ENCODE measurements around the gene S1PR4.
"Not testable (repeated sequence)": the region's sequence is repeated elsewhere in the genome, so short reads cannot be mapped to it uniquely, and the experiment has no call there.

Gene S1PR4

DNA sequence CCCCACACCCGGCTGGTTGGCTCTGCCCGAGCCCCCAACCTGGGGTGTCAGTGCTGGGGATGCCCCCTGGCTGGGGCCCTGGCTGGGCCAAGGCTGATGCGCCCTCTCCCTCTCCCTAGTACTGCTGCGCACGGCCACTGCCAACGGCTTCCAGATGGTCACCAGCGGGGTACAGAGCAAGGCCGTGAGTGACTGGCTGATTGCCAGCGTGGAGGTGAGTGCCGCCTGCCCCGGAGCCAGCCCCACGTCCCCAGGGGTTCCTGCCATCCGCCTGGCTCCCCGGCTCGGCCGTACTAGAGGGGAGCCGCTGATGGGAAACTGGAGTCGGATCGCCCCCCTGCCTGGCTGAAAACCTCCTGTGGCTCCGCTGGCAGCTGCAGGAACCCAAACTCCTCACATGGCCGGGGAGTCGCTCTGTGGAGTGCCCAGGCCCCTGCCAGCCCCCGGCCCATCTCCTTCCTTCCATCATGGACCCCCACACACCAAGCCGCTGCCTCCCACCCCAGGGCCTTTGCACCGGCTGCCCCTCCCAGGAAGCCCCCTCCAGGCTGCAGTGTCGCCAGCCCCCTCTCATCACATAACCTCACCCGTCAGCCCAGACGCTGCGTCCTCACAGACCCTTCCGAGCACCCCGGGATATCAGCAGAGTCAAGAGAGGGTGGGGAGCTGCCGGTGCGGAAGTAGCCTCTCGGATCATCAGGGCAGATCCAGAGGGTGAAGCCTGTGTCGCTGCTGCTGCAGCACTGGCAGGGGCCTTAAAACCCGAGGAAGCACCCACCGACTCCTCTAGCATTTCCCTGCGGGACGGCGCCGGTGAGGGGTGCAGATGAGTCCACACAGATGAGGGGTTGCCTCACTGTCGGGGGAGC lies 17.7 kb downstream of the S1PR4 start:
- no peak for DNase-seq (ENCODE audit: low read depth)

- DNase-seq (ENCODE audit: low read depth) = no peak
Observed at GRCh38 chr19:3196933-3197205, 18.3 kb downstream of the S1PR4 start.

DNA sequence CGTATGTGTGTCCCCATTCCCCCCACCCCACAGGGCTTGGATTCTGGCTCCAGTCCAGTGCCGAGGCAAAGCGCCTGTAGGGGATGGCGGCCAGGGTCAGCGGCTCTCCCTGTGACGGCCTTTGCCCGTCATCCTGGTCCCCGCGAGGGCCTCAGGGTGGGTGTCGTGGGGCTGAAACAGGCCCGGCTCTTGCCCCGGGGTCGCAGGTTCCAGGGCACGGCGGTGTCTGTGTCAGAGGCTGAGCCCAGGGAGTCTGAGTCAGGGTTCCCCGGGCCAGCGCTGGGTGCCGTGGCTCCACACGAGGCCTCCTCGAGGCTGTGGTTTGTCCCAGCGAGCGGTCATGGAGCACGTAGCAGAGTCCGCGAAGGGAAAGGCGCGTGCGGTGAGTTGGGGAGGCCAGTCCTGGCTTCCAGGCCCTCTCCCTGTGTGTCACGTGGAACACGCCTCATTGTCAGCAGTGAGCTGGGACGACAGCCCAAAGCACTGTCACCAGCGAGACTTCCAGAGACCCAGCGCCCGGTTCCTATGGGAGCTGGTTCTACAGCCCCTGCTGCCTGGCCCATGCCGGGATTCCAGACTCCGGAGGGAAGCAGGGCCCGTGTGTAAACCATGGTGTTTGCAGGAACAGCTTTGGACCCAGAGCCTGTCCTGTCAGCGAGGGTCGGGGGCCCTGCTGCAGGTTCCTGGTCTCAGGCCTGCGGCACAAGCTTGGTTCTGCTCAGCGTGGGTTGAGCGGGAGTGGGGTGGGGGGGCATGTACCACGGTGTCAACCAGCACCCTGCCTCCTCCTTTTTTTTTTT lies 20.5 kb downstream of the S1PR4 start:
- no peak for DNase-seq (ENCODE audit: low read depth)

DNA sequence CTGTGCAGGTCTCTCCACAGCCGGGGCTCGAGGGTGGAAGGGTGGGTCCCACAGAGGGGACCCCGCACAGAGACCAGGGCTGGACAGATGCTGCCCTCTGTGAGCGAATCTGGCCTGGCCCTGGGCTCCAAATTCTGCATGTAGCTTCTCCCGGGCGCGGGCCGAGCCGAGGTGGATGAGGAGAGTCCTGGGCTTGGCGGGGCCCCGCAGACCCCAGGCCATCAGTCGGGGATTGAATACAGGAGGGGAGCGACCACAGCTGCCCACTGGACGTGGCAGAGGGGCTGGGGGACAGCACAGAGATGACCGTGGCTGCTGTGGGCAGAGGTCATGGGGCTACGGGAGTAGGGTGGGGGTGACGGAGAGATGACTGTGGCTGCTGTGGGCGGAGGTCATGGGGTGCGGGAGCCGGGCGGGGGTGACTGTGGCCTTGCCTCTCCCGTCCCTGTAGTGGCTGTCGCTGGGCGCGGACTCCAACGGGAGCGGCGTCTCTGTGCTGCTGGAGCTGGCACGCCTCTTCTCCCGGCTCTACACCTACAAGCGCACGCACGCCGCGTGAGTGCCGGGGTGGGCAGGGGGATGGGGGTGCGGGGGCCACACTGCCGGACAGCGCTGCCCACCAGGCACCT lies 22.6 kb downstream of the S1PR4 start:
- no peak for DNase-seq (ENCODE audit: low read depth)

DNA sequence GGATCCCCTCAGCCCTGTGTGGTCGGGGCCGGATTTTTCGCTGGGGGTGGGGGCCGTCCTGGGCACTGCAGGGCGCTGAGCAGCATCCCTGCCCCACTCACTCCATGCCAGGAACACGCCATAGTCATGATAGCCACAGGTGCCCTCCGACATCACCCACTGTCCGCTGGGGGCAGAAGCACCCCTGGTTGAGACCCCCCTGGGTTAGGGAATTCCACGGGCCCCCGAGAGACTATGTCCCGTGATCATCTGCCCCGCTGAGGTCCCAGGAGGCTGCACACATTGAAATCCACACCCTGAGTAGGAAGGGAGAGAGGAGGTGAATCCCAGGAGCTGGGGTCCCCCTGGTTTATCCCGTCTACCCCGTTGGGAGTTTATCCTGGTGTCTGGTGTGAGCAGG lies 23.3 kb downstream of the S1PR4 start:
- no peak for DNase-seq (ENCODE audit: low read depth)

DNA sequence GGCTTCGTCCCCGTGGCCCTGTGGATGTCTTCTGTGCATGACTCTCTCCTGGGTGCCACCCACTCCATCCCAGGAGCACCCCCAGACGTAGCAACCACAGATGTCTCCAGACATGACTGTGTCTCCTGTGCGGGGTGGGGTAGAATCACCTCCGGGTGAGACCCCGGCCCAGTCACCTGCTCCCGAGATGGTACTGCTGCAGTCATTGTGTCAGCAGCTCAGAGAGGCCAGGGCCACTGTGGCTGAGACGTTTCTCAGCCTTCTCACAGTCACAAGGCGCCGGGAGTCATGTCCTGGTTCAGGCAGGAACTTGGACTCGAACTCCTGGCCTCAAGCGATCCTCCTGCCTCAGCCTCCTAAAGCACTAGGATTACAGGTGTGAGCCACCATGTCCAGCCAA lies 23.8 kb downstream of the S1PR4 start:
- DNase-seq (ENCODE audit: low read depth) = no peak

DNA sequence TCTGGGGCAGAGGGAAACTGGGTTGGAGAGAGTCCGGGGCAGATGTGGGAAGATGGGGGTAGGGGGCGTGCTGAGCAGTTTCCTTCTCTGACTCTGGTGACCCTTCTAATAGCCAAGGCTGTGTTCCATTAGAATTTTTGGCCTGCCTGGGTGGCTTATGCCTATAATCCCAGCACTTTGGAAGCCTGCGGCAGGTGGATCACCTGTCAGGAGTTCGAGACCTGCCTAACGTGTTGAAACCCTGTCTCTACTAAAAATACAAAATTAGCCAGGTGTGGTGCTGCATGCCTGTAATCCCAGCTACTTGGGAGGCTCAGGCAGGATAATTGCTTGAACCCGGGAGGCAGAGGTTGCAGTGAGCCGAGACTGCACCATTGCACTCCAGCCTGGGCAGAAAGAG lies 24.3 kb downstream of the S1PR4 start:
- DNase-seq (ENCODE audit: low read depth) = not testable (repeated sequence)

DNA sequence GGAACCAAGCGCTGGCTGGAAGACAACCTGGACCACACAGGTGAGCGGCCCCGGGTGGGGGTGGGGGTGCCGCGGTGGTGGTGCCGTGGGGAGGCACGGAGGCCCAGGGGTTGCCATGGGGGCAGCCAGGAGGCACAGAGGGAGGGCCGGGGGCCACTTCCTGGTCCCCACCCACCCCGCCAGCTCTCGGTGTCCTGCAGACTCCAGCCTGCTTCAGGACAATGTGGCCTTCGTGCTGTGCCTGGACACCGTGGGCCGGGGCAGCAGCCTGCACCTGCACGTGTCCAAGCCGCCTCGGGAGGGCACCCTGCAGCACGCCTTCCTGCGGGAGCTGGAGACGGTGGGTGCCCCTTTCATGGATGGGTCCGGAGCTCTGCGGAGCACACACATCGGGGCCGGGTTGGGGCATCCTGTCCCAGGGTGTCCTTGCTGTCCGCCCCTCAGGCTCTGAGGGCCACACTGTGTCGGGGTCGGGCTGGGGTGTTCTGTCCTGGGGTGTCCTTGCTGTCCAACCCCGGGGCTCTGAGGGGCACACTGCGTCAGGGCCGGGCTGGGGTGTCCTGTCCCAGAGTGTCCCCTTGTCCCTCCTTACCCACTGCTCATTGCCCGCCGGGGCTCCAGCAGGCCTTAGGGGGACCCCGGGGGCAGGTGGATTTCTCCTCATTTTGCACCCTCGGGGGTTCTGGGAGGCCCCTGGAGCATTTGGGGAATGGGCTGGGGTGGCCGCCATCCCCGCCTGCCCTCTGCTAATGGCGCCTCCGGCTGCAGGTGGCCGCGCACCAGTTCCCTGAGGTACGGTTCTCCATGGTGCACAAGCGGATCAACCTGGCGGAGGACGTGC lies 25.5 kb downstream of the S1PR4 start:
- DNase-seq (ENCODE audit: low read depth) = no peak

- no peak for DNase-seq (ENCODE audit: low read depth)
Observed at GRCh38 chr19:3204646-3205275, 26.2 kb downstream of the S1PR4 start.

GRCh38 chr19:3206216-3206953 lies 27.8 kb downstream of the S1PR4 start:
- no peak for DNase-seq (ENCODE audit: low read depth)

GRCh38 chr19:3207461-3208242 lies 29.1 kb downstream of the S1PR4 start:
- no peak for DNase-seq (ENCODE audit: low read depth)

DNA sequence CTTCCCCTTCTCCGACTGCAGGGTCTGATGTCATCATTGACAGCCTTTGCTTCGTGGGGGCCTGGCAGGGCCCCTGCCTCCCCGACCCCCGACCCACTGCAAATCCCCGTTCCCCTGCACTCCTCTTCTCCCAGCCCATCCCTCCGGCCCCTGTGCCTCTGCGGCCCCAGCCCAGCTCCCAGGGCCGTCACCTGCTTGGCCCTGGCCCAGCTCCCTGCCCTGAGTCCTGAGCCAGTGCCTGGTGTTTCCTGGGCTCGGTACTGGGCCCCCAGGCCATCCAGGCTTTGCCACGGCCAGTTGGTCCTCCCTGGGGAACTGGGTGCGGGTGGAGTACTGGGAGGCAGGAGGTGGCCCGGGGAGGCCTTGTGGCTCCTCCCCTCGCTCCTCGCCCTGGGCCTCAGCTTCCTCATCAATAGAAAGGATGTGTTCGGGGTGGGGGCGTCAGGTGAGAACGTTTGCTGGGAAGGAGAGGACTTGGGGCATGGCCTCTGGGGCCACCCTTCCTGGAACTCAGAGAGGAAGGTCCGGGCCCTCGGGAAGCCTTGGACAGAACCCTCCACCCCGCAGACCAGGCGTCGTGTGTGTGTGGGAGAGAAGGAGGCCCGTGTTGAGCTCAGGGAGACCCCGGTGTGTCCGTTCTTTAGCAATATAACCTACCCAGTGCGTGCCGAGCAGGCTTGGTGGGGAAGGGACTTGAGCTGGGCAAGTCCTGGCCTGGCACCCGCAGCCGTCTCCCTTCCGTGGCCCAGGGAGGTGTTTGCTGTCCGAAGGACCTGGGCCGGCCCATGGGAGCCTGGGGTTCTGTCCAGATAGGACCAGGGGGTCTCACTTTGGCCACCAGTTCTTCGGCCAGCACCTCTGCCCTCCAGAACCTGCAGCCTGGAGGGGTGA lies 30.0 kb downstream of the S1PR4 start:
- no peak for DNase-seq (ENCODE audit: low read depth)

DNA sequence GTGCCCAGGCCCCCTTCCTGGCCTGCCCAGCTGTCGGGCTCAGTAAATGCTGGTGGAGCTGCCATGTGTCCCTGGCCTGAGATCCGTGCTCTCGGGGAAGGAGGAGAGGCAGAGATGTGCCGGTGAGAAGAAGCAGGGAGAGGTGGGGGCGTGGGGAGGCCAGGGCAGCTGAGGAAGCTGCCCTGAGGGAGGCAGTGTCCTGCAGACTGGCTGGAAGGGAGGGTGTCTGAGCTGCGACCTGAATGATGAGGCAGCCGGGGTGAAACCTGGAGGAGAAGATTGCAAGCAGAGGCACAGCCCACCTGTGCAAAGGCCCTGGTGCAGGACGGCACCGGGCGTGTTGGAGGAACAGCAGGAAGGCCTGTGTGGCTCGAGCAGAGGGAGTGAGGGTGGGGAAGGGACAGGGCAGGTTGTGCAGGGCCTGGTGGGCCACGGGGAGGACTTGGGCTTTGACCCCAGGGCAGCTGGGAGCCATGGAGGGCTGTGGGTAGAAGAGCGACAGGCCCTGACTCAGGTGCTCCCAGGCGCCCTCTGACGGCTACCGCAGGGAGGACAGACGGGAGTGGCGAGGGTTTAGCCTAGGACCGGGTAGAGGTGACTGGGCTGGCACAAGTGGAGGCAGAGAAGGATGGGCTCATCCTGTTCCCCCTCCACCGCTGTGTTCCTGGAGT lies 31.9 kb downstream of the S1PR4 start:
- no peak for DNase-seq (ENCODE audit: low read depth)

- no peak for DNase-seq (ENCODE audit: low read depth)
Observed at GRCh38 chr19:3211191-3211590, 32.6 kb downstream of the S1PR4 start.

DNA sequence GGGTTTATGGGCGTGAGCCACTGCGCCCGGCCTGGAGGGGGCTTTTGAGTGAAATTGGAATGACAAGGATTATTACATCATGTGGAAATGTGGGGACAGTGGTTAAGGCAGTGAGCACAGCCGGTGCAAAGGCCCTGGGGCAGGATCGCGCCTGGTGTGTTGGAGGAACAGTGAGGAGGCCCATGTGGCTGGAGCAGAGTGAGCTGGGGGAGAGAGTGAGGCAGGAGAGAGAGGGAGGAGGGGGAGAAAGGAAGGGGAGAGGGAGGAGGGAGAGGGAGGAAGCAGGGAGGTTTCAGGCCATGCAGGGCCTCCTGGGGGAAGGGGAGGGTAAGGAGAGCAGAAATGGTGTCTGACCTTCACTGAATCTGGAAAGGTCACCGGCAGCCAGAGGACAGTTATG lies 34.6 kb downstream of the S1PR4 start:
- no peak for DNase-seq (ENCODE audit: low read depth)

GRCh38 chr19:3216874-3217273 lies 38.3 kb downstream of the S1PR4 start:
- DNase-seq (ENCODE audit: low read depth) = no peak

- no peak for DNase-seq (ENCODE audit: low read depth)
Observed at GRCh38 chr19:3220576-3220975, 42.0 kb downstream of the S1PR4 start.

- not testable (repeated sequence) for DNase-seq (ENCODE audit: low read depth)
Observed at GRCh38 chr19:3221576-3221975, 43.0 kb downstream of the S1PR4 start.

DNA sequence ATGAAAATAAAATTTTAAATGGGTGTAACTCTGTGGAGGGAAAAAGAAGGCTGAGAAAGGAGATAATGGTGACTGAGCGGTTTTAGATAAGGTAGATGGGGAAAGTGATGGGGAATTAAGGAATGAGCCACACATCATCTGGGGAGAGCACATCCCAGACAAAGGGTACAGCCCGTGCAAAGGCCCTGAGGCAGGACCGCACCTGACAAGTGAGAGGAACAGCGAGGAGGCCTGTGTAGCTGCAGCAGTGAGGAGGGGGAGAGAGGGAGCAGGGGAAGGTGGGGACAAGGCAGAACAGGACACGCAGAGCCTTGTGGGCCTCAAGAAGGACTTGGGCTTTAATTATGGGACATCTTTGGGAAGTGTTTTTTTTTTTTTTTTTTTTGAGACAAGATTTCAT lies 44.1 kb downstream of the S1PR4 start:
- DNase-seq (ENCODE audit: low read depth) = no peak

All from CMK (cell line).